HG02973 (cell line): ENCODE measurements around the gene CHST11.

Source experiments
- ATAC-seq: cut with Tn5 transposase; IDR thresholded peaks from one replicate; pipeline ENCODE4 v1.9.1; 2021; ENCODE audit warnings: moderate library complexity; ENCODE audit not compliant: unreplicated experiment

The CHST11 gene

DNA sequence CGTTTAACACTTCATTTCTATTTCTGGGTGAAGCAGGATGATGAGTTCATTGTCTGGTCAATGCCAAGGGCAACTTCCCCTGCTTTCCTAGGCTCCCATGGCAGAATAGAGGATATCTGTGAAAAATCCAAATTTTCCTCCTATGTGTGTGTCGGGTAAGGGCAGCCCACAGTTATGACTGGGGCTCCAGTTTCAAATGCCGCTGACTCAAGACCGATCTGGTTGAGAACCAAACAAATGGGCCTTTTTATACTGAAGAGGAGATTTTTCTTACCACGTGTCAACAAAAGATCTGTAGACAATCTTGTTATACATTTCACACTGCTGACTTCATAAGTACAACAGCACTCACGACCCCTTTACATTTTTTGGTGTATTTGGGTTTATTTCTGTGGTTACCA is 120.8 kb downstream of the CHST11 start:
- ATAC-seq, result no peak

DNA sequence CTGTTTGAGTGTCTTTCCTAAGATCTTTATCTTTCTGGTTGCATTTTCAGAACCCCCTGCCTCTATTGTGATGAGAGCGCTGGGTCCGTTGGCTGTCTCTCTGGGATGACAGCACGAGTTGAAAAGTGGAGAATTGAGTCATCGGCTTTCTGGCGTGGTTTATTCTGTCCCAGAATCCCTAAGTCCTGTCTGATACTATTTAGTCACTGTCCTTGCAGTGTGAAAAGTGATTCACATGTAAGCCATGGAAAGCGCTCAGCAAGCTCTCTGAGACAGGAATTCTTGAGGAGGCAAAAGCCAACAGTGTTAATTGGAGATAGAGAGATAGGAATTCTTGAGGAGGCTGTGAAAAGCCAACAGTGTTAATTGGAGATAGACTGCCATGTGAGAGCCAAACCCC is 121.7 kb downstream of the CHST11 start:
- ATAC-seq, result no peak

DNA sequence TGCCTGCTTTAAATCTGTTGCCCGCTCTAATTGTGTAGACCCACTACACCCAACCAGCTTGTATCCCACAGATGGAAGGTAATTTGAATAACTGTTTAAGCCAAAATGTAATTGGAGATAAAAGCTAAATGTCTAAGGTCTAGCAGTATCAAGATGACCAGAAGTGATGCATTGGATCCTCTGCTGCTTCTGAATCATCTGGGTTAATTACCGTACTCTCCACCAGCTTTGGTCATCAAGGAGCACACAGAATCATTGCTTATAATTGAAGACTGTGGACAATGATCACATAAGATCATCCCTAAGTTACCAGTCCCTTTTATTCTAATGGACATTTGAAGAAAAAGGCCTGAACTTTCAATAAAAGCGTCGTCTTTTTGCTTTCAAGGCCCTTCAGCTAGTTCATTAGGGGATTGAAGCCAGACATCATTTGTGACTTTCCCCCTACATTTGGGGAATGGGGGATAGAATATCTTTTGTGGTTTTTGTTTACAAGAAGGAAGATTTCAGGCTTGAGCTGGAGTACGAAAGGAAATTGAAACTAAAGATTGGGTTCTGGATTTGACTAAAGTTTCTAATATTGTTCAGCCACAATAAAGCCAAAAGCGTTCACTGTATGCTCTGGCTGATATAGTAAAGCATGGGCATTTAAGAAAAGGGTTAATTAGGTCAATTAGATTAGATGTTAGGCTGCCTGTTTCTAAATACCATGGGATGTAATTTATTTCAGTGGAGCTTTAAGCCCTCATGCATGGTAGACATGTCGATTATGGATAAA is 123.2 kb downstream of the CHST11 start:
- no peak for ATAC-seq

DNA sequence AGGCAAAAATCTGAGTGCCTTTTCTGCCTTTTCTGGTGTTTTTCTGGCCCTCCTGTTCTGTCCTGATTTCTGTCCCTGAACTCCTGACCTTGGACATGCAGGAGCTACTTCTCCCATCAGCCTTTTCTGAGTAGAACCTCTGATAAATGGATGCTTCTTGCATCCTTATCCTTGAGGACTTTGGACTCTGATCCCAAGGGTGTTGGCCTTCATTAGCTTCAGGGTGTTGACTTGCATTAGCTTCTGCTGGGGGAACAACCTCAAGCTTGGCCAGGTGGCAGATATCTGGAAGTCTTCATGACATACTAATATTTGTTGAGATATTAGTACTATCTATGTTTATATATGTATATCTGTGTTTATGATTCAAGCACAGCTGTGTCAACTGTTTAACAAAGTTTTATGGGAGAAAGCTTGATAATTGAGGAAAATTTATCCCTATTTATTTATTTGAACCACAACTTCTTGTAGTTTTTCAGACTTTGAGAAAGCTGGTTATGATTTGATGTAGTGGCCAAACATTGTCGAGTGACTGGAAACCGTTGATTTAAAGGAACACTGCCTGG is 124.3 kb downstream of the CHST11 start:
- ATAC-seq, result no peak

- peak; percentile 74 for ATAC-seq
These were observed 126.0 kb downstream of the CHST11 start for GRCh38 chr12:104582739-104583138.

DNA sequence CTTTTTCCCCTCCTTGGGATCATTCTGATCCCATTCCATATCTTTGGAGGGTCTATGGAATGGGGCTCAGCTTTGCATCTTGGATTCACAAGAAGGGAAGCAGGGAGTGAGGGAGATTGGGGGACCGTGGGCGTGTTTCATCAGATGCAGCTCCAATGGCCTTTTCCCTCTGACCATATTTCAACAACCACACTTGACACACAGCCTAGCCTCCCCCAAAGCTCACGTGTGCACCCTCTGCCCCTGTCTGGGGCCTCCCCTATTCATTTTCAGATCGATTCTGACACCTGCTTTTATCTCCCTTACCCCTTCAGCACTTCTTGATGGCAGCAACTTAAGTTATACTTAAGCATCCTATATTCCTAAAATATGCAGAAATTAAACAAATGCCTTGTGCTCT is 126.6 kb downstream of the CHST11 start:
- peak; percentile 39 for ATAC-seq

DNA sequence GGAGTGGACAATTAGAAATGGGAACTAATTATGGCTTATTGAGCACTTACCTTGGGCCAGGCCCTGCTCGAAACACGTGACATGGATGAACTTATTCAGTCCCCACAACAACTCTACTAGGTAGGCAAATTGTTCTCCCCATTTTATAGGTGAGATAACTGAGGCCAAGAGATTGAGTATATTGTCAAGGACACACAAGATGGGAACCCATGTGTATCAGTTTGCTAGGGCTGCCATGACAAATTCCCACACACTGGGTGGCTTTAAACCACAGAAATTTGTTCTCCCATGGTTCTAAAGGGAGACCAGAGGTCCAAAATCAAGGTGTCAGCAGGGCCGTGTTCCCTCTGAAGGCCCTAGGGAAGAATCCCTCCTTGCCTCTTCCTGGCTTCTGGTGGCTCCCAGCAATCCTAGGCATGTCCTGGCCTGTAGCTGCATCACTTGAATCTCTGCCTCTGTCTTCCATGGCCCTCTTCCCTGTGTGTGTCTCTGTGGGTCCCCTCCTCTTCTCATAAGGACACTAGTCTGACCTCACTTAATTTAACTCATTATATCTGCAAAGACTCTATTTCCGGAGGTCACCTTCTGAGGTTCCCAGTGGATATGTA is 128.8 kb downstream of the CHST11 start:
- no peak for ATAC-seq

GRCh38 chr12:104586351-104586919 is 129.7 kb downstream of the CHST11 start:
- ATAC-seq, result no peak

DNA sequence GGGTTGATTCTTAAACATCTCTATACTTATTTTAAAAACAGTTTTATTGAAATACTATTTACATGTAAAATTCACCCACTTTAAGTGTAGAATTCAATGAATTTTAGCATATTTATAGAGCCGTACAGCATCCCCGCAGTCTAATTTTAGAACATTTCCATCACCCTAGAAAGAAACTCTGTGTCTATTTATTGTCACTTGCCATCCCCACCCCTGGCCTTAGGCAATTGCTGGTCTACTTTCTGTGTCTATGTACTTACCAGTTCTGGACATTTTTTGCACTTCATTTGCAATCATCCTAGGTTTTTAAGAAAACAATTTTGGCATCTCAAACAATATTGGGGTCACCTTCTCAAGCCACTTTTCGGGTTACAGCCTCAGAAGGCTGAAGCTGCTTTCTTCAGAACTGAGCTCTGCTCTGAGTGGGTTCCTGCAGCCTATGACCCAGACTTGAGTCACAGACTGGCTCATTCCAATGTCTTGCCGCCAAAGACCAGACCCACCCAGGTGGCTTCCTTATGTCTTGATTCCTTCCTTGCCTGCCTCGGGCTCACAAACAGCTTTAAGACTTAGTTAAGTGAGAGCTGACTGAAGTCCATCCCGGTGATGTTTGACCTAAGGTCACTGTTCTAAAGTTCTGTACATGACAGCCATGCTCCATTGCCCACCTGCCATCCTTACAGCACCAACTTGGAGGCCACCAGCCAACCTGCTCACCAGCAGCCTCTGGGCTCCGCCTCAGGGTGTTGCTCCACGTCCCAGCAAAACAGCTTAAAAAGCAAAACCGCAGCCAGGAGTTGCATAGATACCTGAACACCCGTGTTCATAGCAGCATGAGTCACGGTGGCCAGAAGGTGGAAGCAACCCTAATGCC is 131.5 kb downstream of the CHST11 start:
- ATAC-seq, result no peak

DNA sequence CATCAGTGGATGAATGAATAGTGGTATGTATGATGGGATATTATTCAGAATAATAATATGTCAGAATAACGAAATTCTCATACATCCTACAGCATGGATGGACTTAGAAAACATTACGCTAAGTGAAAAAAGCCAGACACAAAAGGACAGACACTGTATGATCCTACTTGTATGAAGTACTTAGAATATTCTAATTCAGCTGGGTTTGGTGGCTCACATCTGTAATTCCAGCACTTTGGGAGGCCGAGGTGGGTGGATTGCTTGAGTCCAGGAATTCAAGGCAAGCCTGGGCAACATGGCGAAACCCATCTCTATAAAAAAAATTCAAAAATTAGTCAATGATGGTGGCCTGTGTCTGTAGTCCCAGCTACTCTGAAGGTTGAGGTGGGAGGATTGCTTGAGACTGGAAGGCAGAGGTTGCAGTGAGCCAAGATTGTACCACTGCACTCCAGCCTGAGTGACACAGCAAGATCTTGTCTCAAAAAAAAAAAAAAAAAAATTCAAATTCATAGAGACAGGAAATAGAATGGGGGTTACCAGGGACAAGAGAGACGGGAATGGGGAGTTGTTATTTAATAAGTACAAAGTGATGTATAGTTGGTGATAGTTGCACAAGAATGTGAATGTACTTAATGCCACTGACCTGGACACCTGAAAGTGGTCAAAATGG is 132.3 kb downstream of the CHST11 start:
- no peak for ATAC-seq

GRCh38 chr12:104590022-104590421 is 133.3 kb downstream of the CHST11 start:
- no peak for ATAC-seq

DNA sequence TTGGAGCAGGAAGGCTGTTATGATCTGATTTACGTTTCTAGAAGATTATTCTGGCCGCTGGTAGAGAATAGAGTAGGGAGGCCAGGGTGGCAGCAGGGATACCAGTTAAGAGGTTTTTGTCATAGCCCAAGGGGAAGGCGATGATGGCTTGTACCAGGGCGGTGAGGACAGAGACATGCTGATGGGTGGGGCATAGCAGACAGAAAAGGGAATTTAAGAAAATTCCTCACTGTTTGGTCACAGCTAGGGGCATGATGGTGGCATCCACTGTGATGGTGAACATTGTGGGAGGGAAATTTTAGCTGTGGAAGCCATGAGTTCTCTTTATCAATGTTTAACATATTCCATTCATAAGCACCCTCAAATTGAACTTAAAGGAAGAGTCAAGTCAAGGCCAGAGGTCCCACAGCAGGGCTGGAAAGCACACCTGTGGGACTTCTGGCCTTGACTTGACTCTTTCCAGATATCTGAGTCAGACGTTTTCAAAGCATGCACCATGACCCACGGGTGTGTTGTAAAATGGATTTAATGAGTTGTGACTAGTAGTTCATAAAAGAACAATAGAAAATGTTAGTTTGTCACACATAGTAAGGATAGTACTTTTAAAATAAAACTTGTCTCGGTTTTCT is 134.6 kb downstream of the CHST11 start:
- no peak for ATAC-seq

DNA sequence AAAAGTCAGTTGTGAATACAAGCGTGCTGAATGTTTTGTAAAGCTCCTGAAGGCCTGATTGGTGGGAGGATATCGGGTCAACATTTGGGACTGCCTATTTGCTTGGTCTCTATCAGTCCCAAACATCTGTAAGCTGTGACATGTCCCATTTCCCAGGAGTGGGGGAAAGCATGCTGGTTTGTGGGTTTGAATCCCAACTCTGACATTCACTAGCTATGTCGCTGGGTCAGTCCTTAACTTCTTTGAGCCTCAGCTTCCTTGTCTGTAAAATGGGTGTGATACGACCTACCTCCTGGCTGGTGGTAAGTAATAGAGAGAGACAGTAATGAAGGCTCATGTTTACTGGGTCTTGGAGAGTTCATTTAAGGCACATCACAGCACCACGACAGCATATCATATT is 136.7 kb downstream of the CHST11 start:
- ATAC-seq, result no peak

DNA sequence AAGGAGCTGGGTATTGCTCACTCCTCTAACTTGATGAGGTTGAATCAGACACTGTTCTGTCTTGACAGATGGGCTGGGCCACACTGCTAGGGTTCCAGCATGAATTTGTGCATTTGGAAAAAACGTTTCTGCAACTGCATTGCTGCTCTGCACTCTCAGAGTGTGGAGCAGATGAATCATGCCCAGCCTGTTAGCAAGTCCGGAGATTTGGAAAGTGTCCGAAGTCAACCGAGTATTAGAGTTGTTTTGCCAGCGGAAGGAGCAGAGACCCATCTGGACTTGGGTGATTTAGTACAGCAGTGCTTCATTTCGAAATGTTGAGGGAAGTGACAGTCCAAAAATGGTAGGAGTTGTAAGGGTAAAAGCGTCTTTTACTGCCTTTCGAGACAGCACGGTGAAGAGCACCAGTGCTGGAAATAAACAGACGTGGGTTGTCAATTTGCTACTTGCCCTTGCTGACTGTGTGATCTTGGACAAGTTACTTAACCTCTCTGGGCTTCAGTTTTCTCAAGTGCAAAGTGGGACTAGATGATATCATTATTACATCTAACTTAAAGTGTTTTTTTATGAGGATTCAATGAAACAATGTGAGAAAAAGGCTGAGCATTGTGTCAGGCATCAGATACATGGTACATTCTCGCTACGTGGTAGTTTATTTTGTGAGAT is 139.5 kb downstream of the CHST11 start:
- ATAC-seq, result no peak

DNA sequence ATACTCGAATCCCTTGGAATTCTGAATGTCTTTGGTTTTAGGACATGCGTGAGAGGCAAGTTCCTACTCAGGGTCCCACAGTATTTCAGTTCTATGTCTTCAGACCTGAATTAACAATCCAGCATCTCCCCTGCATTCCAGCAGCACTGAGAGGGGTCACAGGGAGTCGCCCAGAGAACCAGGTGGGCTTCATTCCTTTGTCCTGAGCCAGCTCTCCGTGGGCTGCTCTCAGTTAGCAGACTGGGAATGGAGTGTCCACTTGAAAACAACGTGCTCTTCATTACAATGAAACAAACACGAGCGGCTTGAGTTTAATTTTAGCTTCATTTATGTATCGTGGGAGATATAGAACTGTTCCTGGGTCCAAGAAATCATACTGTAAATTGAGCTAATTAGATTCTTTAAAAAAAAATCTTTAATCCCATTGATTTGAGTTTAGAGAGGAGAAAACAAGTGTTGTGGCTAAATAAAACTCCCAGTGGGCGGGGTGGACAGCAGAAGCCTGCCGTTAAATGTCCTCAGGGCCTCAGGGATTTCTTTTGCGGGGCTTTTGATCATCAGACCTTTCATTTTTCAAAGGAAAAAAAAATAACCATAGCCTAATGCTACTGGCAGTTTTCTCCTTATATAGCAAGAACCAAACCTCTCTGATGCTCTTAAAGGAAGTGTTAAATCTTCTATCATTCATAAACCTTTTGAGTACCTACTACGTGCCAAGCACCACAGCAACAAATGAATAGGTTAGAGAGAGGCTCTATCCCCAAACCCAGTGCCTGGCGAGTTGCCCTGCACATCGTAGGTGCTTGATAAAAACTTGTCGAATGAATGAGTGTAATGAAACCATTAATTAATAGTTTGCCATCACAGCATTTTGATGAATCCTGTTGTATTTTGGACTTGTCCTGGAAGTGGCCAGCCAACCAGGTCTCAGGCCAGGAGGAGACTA is 140.4 kb downstream of the CHST11 start:
- ATAC-seq, result no peak

DNA sequence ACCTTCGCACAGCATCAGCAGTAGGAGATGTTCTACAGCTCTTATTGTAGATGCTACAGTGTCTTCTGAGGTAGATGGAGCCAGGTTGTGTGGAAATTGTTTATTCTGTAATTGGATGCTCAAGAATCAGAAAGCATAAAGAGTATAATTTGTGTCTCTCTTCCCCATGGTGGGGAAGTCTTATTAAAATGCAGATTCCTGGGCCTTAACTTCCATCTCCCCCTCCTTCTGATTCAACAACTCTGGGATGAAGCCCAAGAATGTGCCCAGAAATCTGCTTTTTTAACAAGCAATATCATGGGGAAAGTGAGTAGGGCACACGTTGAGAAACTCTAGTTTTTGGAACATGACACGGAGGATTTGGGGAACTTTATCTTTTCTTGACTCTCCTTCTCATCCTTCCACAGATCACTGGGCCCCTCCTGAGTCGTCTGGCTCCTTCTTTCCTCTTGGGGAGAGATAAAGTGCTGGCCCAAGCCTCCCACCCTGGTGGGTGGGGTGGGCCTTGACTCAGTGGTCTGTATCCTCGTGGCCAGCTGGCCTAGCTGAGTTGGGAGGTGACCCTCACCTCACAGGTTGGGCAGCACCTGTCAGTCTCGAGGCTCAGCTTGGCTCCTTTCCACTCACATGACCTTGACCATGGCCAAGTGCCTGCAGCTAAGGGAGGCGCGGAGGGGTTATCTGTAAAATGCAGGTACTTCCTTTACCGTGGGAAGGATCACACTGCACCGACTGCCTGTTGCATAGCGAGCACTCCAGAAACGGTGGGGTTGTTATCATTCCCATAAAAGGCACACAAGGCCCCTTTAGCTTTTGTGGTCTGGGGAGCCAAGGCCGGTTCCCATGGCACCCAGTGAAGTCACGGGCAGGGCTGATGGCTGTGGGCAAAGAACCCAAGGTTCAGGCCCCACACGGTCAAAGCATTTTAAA is 141.9 kb downstream of the CHST11 start:
- no peak for ATAC-seq

- ATAC-seq, result no peak
These were observed 142.7 kb downstream of the CHST11 start for GRCh38 chr12:104599272-104600035.
